Astrocyte (in vitro differentiated cells and primary cell): ENCODE data around the gene MRPL4. TPM values are rescaled to one million over a fixed set of nuclear protein-coding genes. Genes with fewer than 3 reads are reported as not detected.

Experiments
- DNase-seq: peaks from one replicate; pipeline ENCODE4 v3.0.0-alpha.2; 2010; ENCODE audit warnings: low read depth
- FAIRE-seq: peaks from 2 replicates; lab custom pipeline; 2011; peaks lifted over from hg19 to GRCh38; lab: Jason Lieb, UNC
- H2AFZ ChIP-seq: 2 replicates; pipeline ENCODE4 v1.6.0; 2012; ENCODE audit warnings: low read depth, low read length, inconsistent platforms
- H3K27ac ChIP-seq: 2 replicates; pipeline ENCODE4 v1.5.1; 2011; ENCODE audit warnings: low read depth, low read length, inconsistent platforms
- H3K27me3 ChIP-seq: 2 replicates; pipeline ENCODE4 v1.6.0; 2011; ENCODE audit warnings: low read length, inconsistent platforms; ENCODE audit not compliant: insufficient read depth
- H3K36me3 ChIP-seq: 2 replicates; pipeline ENCODE4 v1.5.1; 2011; ENCODE audit warnings: low read length, inconsistent platforms; ENCODE audit not compliant: insufficient read depth
- H3K4me1 ChIP-seq: 2 replicates; pipeline ENCODE4 v1.5.1; 2011; ENCODE audit warnings: low read length, inconsistent platforms; ENCODE audit not compliant: insufficient read depth
- H3K4me2 ChIP-seq: 2 replicates; pipeline ENCODE4 v1.6.0; 2012; ENCODE audit warnings: low read length, inconsistent platforms
- H3K4me3 ChIP-seq: 2 replicates; pipeline ENCODE4 v1.5.1; 2011; ENCODE audit warnings: low read depth, mild to moderate bottlenecking, low read length, inconsistent platforms; ENCODE audit not compliant: insufficient read depth
- H3K79me2 ChIP-seq: 2 replicates; pipeline ENCODE4 v1.6.0; 2012; ENCODE audit warnings: mild to moderate bottlenecking, low read length, inconsistent platforms; ENCODE audit not compliant: insufficient read depth
- H3K9ac ChIP-seq: 2 replicates; pipeline ENCODE4 v1.6.0; 2012; ENCODE audit warnings: mild to moderate bottlenecking, low read length, inconsistent platforms
- H3K9me3 ChIP-seq: 2 replicates; pipeline ENCODE4 v1.5.1; 2012; ENCODE audit warnings: low read depth, mild to moderate bottlenecking, low read length, inconsistent platforms; ENCODE audit not compliant: insufficient read depth
- H4K20me1 ChIP-seq: 2 replicates; pipeline ENCODE4 v1.6.0; 2012; ENCODE audit warnings: low read length, inconsistent platforms; ENCODE audit not compliant: insufficient read depth
- H3K27ac Mint-ChIP-seq: one replicate; pipeline ENCODE4 v1.8.0; 2021; ENCODE audit warnings: mild to moderate bottlenecking, mixed read lengths; ENCODE audit not compliant: unreplicated experiment
- H3K27me3 Mint-ChIP-seq: one replicate; pipeline ENCODE4 v1.8.0; 2021; ENCODE audit warnings: low read depth, mixed read lengths; ENCODE audit not compliant: unreplicated experiment
- H3K36me3 Mint-ChIP-seq: one replicate; pipeline ENCODE4 v1.8.0; 2021; ENCODE audit warnings: low read depth, mixed read lengths; ENCODE audit not compliant: unreplicated experiment
- H3K4me1 Mint-ChIP-seq: one replicate; pipeline ENCODE4 v1.8.0; 2021; ENCODE audit warnings: low read depth, mixed read lengths; ENCODE audit not compliant: unreplicated experiment
- H3K4me3 Mint-ChIP-seq: one replicate; pipeline ENCODE4 v1.8.0; 2021; ENCODE audit warnings: mild to moderate bottlenecking, moderate library complexity, mixed read lengths; ENCODE audit not compliant: unreplicated experiment
- H3K9me3 Mint-ChIP-seq: one replicate; pipeline ENCODE4 v1.8.0; 2021; ENCODE audit warnings: mild to moderate bottlenecking, mixed read lengths; ENCODE audit not compliant: unreplicated experiment
- CTCF ChIP-seq: IDR thresholded peaks from 2 replicates; pipeline ENCODE4 v1.5.1; 2011; ENCODE audit warnings: low read depth, mild to moderate bottlenecking, inconsistent platforms, low read length, moderate library complexity; ENCODE audit not compliant: insufficient read depth
- EZH2 ChIP-seq: IDR thresholded peaks from 2 replicates; pipeline ENCODE4 v1.6.1; 2012; ENCODE audit warnings: mild to moderate bottlenecking, low read length, inconsistent platforms; ENCODE audit not compliant: insufficient read depth
- total RNA-seq: library from RNA; stranded (reverse); gene quantifications from 2 replicates; pipeline ENCODE4 v1.2.1, GENCODE V29; 2021

MRPL4 gene
- total RNA-seq, 1 donor from 2014 or later: 60.3 TPM

GRCh38 chr19:10289836-10290356, 37.9 kb downstream of the MRPL4 start, which contains the start of gene ICAM5:
Gene ICAM5, plus strand, starts transcription at chr19:10289952. Its CDS starts 92 bp downstream, at chr19:10290044.
- Histone ChIP-seq H3K27me3 (peaks cover 61% of the 10 kb centered on the region), H3K9me3 (peaks cover 7% of the 10 kb centered on the region), H3K4me1 (peaks cover 32% of the 10 kb centered on the region), H3K27ac (no peak within 1 kb of the TSS), H3K4me2 (peak within 1 kb of the TSS; percentile 82), H3K9ac (no peak within 1 kb of the TSS), H3K79me2 (no peaks in the 10 kb centered on the region), H2AFZ (peak within 1 kb of the TSS; percentile 66), H3K36me3 (no peaks in the 10 kb centered on the region), H4K20me1 (peaks cover 16% of the 10 kb centered on the region), H3K4me3 (peak within 1 kb of the TSS; percentile 36)
- peaks cover 23% of the 10 kb centered on the region for H3K9me3 Mint-ChIP-seq
- TF ChIP-seq EZH2 (no peak), CTCF (no peak)
- peaks cover 2% of the 10 kb centered on the region for H3K36me3 Mint-ChIP-seq
- no peak for DNase-seq
- H3K4me1 Mint-ChIP-seq: peaks cover 5% of the 10 kb centered on the region
- H3K27me3 Mint-ChIP-seq: peaks cover 86% of the 10 kb centered on the region
- no peak for FAIRE-seq
- peak within 1 kb of the TSS; percentile 45 for H3K4me3 Mint-ChIP-seq
- H3K27ac Mint-ChIP-seq: peak within 1 kb of the TSS; percentile 72

- peaks cover 34% of the 10 kb centered on the region for H3K4me1 ChIP-seq
- peaks cover 7% of the 10 kb centered on the region for H3K9me3 ChIP-seq
- H3K36me3 Mint-ChIP-seq: peaks cover 2% of the 10 kb centered on the region
- H3K9ac ChIP-seq: no peak overlapping the region
- H4K20me1 ChIP-seq: peaks cover 16% of the 10 kb centered on the region
- H3K36me3 ChIP-seq: no peaks in the 10 kb centered on the region
- peak overlapping the region; percentile 45 for H3K4me3 Mint-ChIP-seq
- no peak overlapping the region for H3K27ac ChIP-seq
- H3K79me2 ChIP-seq: no peaks in the 10 kb centered on the region
- peaks cover 5% of the 10 kb centered on the region for H3K4me1 Mint-ChIP-seq
- DNase-seq: no peak
- FAIRE-seq: no peak
- peak overlapping the region; percentile 82 for H3K4me2 ChIP-seq
- H3K27me3 ChIP-seq: peaks cover 66% of the 10 kb centered on the region
- peak overlapping the region; percentile 66 for H2AFZ ChIP-seq
- H3K27me3 Mint-ChIP-seq: peaks cover 83% of the 10 kb centered on the region
- TF ChIP-seq CTCF (no peak), EZH2 (no peak)
- H3K27ac Mint-ChIP-seq: peak overlapping the region; percentile 72
- H3K9me3 Mint-ChIP-seq: peaks cover 23% of the 10 kb centered on the region
- H3K4me3 ChIP-seq: no peak overlapping the region
Measured at GRCh38 chr19:10290357-10290875, 38.4 kb downstream of the MRPL4 start.
